Neural cell (in vitro differentiated cells): ENCODE data around the gene FAM171A1. TPM values are rescaled to one million over a fixed set of nuclear protein-coding genes. Genes with fewer than 3 reads are reported as not detected.

Source experiments
- H2AFZ ChIP-seq: fragments of 200-600, 300-800 bp; sonication (generic), shearing (Covaris generic); 2 replicates; pipeline ENCODE4 v1.6.0; 2014; ENCODE audit warnings: low read depth, mild to moderate bottlenecking, antibody characterized with exemption, low read length, moderate library complexity
- H3F3A ChIP-seq: fragments of 200-600 bp; shearing (Covaris generic); 2 replicates; pipeline ENCODE4 v1.6.1; 2016; ENCODE audit warnings: mild to moderate bottlenecking, moderate library complexity, mixed read lengths, antibody characterized with exemption, low read length; ENCODE audit not compliant: insufficient read depth, poor library complexity, severe bottlenecking
- H3K27ac ChIP-seq: fragments of 200-600, 300-800 bp; sonication (generic), shearing (Covaris generic); 2 replicates; pipeline ENCODE4 v1.5.1; 2014; ENCODE audit warnings: mild to moderate bottlenecking, low read length, moderate library complexity
- H3K27me3 ChIP-seq: fragments of 300-800, 200-600 bp; sonication (generic), shearing (Covaris generic); 2 replicates; pipeline ENCODE4 v1.6.0; 2014; ENCODE audit warnings: mild to moderate bottlenecking, low read depth, low read length, moderate library complexity; ENCODE audit not compliant: insufficient read depth
- H3K36me3 ChIP-seq: fragments of 300-800, 200-600 bp; sonication (generic), shearing (Covaris generic); 2 replicates; pipeline ENCODE4 v1.5.1; 2014; ENCODE audit warnings: mild to moderate bottlenecking, antibody characterized with exemption, low read length, moderate library complexity; ENCODE audit not compliant: insufficient read depth
- H3K4me2 ChIP-seq: fragments of 300-800, 200-600 bp; sonication (generic), shearing (Covaris generic); 2 replicates; pipeline ENCODE4 v1.6.0; 2014; ENCODE audit warnings: mild to moderate bottlenecking, low read length
- H3K4me3 ChIP-seq: fragments of 300-800, 200-600 bp; sonication (generic), shearing (Covaris generic); 2 replicates; pipeline ENCODE4 v1.5.1; 2014; ENCODE audit warnings: mild to moderate bottlenecking, low read length, moderate library complexity
- H3K79me2 ChIP-seq: fragments of 200-600 bp; shearing (Covaris generic); replicated peaks from 2 replicates; pipeline ENCODE4 v1.6.0; 2014; ENCODE audit warnings: mild to moderate bottlenecking, low read length, moderate library complexity; ENCODE audit not compliant: insufficient read depth
- H3K9ac ChIP-seq: fragments of 300-800, 200-600 bp; sonication (generic), shearing (Covaris generic); 2 replicates; pipeline ENCODE4 v1.6.1; 2016; ENCODE audit warnings: mild to moderate bottlenecking, low read length, mixed read lengths
- H3K9me2 ChIP-seq: fragments of 200-600 bp; shearing (Covaris generic); 2 replicates; pipeline ENCODE4 v1.6.1; 2016; ENCODE audit warnings: mild to moderate bottlenecking, low read length, mixed read lengths; ENCODE audit not compliant: insufficient read depth
- H3K9me3 ChIP-seq: fragments of 200-600, 300-800 bp; sonication (generic), shearing (Covaris generic); 2 replicates; pipeline ENCODE4 v1.6.1; 2016; ENCODE audit warnings: mild to moderate bottlenecking, mixed run types, low read length, moderate library complexity, mixed read lengths
- H4K20me1 ChIP-seq: fragments of 200-600 bp; shearing (Covaris generic); 2 replicates; pipeline ENCODE4 v1.6.1; 2016; ENCODE audit warnings: mild to moderate bottlenecking, mixed run types; ENCODE audit not compliant: insufficient read depth
- CTCF ChIP-seq: fragments of 450-650 bp; IDR thresholded peaks from 2 replicates; pipeline ENCODE4 v1.5.1; 2014; ENCODE audit warnings: antibody characterized with exemption, mild to moderate bottlenecking, moderate library complexity; ENCODE audit not compliant: poor library complexity, severe bottlenecking
- EP300 ChIP-seq: fragments of 450-650 bp; conservative IDR thresholded peaks from 2 replicates; pipeline ENCODE4 v1.6.1; 2014; ENCODE audit warnings: antibody characterized with exemption, mild to moderate bottlenecking, moderate library complexity; ENCODE audit not compliant: poor library complexity, severe bottlenecking
- EZH2 ChIP-seq: fragments of 200-600, 300-800 bp; shearing (Covaris generic), sonication (generic); IDR thresholded peaks from 2 replicates; pipeline ENCODE4 v1.6.1; 2014; ENCODE audit warnings: antibody characterized with exemption, low read length, borderline replicate concordance, mild to moderate bottlenecking; ENCODE audit not compliant: insufficient read depth, poor library complexity, severe bottlenecking
- MXI1 ChIP-seq: fragments of 450-650 bp; conservative IDR thresholded peaks from 2 replicates; pipeline ENCODE4 v1.6.1; 2014; ENCODE audit warnings: antibody characterized with exemption, mild to moderate bottlenecking; ENCODE audit not compliant: poor library complexity, severe bottlenecking
- POLR2AphosphoS5 ChIP-seq: IDR thresholded peaks from 2 replicates; pipeline ENCODE4 v1.6.1; 2012
- RAD21 ChIP-seq: fragments of 450-650 bp; conservative IDR thresholded peaks from 2 replicates; pipeline ENCODE4 v1.6.1; 2014; ENCODE audit warnings: antibody characterized with exemption, mild to moderate bottlenecking, moderate library complexity
- REST ChIP-seq: IDR thresholded peaks from 2 replicates; pipeline ENCODE4 v1.6.1; 2012; ENCODE audit warnings: borderline replicate concordance
- SMC3 ChIP-seq: fragments of 450-650 bp; conservative IDR thresholded peaks from 2 replicates; pipeline ENCODE4 v1.6.1; 2014; ENCODE audit warnings: antibody characterized with exemption, mild to moderate bottlenecking, moderate library complexity; ENCODE audit not compliant: poor library complexity
- TAF1 ChIP-seq: IDR thresholded peaks from 2 replicates; pipeline ENCODE4 v1.6.1; 2012; ENCODE audit warnings: low read depth
- polyA plus RNA-seq: library from polyadenylated mRNA; depleted of rRNA; stranded (reverse); fragments of >200 nt; gene quantifications from 2 replicates; pipeline ENCODE4 v1.2.3, GENCODE V29; 2014

FAM171A1 gene
- polyA plus RNA-seq, 1 donor from 2014 or later = 28.8 TPM

- H3K9me3 ChIP-seq = no peaks in the 10 kb centered on the region
- H3K9me2 ChIP-seq = no peaks in the 10 kb centered on the region
- H3K4me2 ChIP-seq = no peak overlapping the region
- no peaks in the 10 kb centered on the region for H3K79me2 ChIP-seq
- TF ChIP-seq MXI1 (no peak), RAD21 (no peak), POLR2AphosphoS5 (no peak)
- no peaks in the 10 kb centered on the region for H4K20me1 ChIP-seq
- H3K4me3 ChIP-seq = no peak overlapping the region
- no peak overlapping the region for H2AFZ ChIP-seq
- H3K27me3 ChIP-seq = no peaks in the 10 kb centered on the region
- H3K36me3 ChIP-seq = no peaks in the 10 kb centered on the region
- no peak overlapping the region for H3K27ac ChIP-seq
- H3F3A ChIP-seq = no peaks in the 10 kb centered on the region
- no peak overlapping the region for H3K9ac ChIP-seq
Measured at GRCh38 chr10:15265056-15265455, 106.0 kb downstream of the FAM171A1 start.

- Histone ChIP-seq H3K27ac (no peak overlapping the region), H3K36me3 (no peaks in the 10 kb centered on the region), H3K9me3 (no peaks in the 10 kb centered on the region), H3K9ac (no peak overlapping the region), H3K4me2 (no peak overlapping the region), H2AFZ (no peak overlapping the region), H3K4me3 (no peak overlapping the region), H3F3A (no peaks in the 10 kb centered on the region), H3K9me2 (no peaks in the 10 kb centered on the region), H4K20me1 (no peaks in the 10 kb centered on the region), H3K79me2 (no peaks in the 10 kb centered on the region), H3K27me3 (no peaks in the 10 kb centered on the region)
- no peak for TF ChIP-seq SMC3
- no peak for TF ChIP-seq POLR2AphosphoS5
Measured at GRCh38 chr10:15263657-15264323, 107.3 kb downstream of the FAM171A1 start.

GRCh38 chr10:15262036-15262713 is 108.9 kb downstream of the FAM171A1 start:
- Histone ChIP-seq H3K9me2 (no peaks in the 10 kb centered on the region), H3K27me3 (no peaks in the 10 kb centered on the region), H3K4me3 (no peak overlapping the region), H3K79me2 (no peaks in the 10 kb centered on the region), H3K9ac (no peak overlapping the region), H4K20me1 (no peaks in the 10 kb centered on the region), H2AFZ (no peak overlapping the region), H3F3A (no peaks in the 10 kb centered on the region), H3K4me2 (no peak overlapping the region), H3K27ac (no peak overlapping the region), H3K36me3 (no peaks in the 10 kb centered on the region), H3K9me3 (no peaks in the 10 kb centered on the region)
- no peak for TF ChIP-seq SMC3
- TF ChIP-seq MXI1 = no peak
- no peak for TF ChIP-seq POLR2AphosphoS5
- no peak for TF ChIP-seq RAD21
- TF ChIP-seq CTCF = no peak
- no peak for TF ChIP-seq TAF1
- no peak for TF ChIP-seq EP300
- no peak for TF ChIP-seq EZH2
- TF ChIP-seq REST = no peak
